Subcutaneous adipose tissue (tissue), 4 donors: ENCODE results near the gene ATP1B3. TPM values are rescaled to one million over a fixed set of nuclear protein-coding genes. Genes with fewer than 3 reads are reported as not detected.

Experiments used
- CTCF ChIP-seq: fragments of 450-650 bp; IDR thresholded peaks from one replicate; pipeline ENCODE4 v1.5.1; 2016; ENCODE audit warnings: low read depth, mild to moderate bottlenecking, control low read depth, antibody characterized with exemption, moderate library complexity
- total RNA-seq, 4 donors: library from RNA; depleted of rRNA; stranded (reverse); fragments of >200 nt; gene quantifications; one replicate each; pipeline ENCODE4 v1.1.0, GENCODE V29; 2016

ATP1B3 gene
- total RNA-seq, 4 donors from 2014 or later: 55.7 to 294 (median 84.0) TPM

- TF ChIP-seq CTCF: no peak
Measured at GRCh38 chr3:141940194-141940776, 63.8 kb downstream of the ATP1B3 start.

- no peak for TF ChIP-seq CTCF
Measured at GRCh38 chr3:141941093-141941492, 64.7 kb downstream of the ATP1B3 start.

- no peak for TF ChIP-seq CTCF
Measured at GRCh38 chr3:141942006-141942405, 65.6 kb downstream of the ATP1B3 start.

GRCh38 chr3:141945726-141946485 is 69.5 kb downstream of the ATP1B3 start:
- no peak for TF ChIP-seq CTCF

GRCh38 chr3:141949399-141949798 is 73.0 kb downstream of the ATP1B3 start:
- TF ChIP-seq CTCF: no peak

GRCh38 chr3:141949972-141950371 is 73.5 kb downstream of the ATP1B3 start:
- no peak for TF ChIP-seq CTCF

- TF ChIP-seq CTCF: no peak
Measured at GRCh38 chr3:141950572-141951493, 74.4 kb downstream of the ATP1B3 start.
